ENCODE measurements around the gene MED25. TPM values are rescaled to one million over a fixed set of nuclear protein-coding genes. Genes with fewer than 3 reads are reported as not detected.

MED25 gene
- total RNA-seq, 1 experiment from 2014 or later: 47.5 TPM

DNA sequence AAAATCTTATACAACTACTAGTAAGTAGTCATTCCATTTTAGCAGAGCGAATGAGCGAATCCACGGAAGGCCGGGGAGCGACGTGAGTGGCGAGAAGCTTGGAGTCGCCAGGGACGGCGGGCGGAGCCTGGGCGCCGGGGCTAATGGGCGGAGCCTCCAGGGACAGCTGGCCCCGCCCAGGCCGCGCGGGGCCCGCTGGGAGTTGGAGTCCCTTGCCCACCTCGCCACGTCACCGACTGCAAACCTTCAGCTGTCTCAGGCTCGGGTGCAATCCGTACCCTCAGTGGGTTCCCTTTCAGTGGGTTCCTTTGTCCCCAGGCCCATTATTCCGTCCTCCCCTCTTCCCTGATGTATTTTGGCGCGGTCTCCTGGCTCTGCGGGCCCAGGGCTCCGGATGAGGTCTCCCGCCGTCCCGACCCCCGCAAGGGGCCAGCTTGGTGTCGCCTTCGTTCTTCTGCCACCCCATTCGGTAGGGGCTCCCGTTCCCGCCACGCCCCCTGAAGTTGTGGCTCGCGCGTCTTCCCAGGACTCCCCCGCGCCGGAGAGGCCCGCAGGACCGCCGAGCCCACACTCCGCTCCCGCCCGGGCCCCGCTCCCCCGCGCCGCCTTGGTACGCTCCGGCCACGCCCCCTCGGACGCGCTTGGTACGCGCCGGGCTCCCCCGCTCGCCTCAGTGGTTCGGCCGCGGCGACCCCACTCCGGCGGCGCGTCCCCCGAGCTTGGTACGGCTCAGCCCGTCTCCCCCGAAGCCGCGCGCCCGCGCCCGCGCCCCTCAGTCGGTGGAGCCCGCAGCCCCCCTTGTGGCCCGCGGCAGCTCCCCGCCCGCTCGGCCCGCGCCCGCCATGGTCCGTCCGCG lies 32.6 kb downstream of the MED25 start, which contains the start of gene PTOV1:
Gene PTOV1 (plus strand): TSS at position 673 of the 856 bp plus-strand sequence.
- H3K4me1 ChIP-seq (ENCODE audit: insufficient read depth, low read length): peaks cover 37% of the 10 kb centered on the region
- intact Hi-C loops (cut with micrococcal nuclease): loop anchor here (1.0 to 5.0 kb wide), 3 partner anchors 32 to 83 kb away; partner anchors contain the start of genes AP2A1, FUZ and MED25
- peak within 1 kb of the TSS; percentile 89 for H3K9ac ChIP-seq (ENCODE audit: low read length)
- no peaks in the 10 kb centered on the region for H3K27me3 ChIP-seq (ENCODE audit: low read length)
- ChIA-PET POLR2A (ENCODE audit: unreplicated experiment) (interaction anchor here (0.6 to 0.9 kb wide), 6 partner anchors 15 to 355 kb away, joined by 3 to 7 read pairs (median 3); partner anchors contain the start of genes ADM5, PNKP and RPS11), CTCF (interaction anchor here (0.9 kb wide), 1 partner anchor 19 kb away, joined by 3 read pairs; no protein-coding TSS in a partner anchor)
- ATAC-seq: peak; percentile 75
- no peaks in the 10 kb centered on the region for H3K9me3 ChIP-seq (ENCODE audit: low read length)
- H3K79me2 ChIP-seq (ENCODE audit: low read length): peaks cover 41% of the 10 kb centered on the region
- TF ChIP-seq, protein P1, sequence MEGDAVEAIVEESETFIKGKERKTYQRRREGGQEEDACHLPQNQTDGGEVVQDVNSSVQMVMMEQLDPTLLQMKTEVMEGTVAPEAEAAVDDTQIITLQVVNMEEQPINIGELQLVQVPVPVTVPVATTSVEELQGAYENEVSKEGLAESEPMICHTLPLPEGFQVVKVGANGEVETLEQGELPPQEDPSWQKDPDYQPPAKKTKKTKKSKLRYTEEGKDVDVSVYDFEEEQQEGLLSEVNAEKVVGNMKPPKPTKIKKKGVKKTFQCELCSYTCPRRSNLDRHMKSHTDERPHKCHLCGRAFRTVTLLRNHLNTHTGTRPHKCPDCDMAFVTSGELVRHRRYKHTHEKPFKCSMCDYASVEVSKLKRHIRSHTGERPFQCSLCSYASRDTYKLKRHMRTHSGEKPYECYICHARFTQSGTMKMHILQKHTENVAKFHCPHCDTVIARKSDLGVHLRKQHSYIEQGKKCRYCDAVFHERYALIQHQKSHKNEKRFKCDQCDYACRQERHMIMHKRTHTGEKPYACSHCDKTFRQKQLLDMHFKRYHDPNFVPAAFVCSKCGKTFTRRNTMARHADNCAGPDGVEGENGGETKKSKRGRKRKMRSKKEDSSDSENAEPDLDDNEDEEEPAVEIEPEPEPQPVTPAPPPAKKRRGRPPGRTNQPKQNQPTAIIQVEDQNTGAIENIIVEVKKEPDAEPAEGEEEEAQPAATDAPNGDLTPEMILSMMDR (conservative IDR thresholded peaks at IDR 0.05; ENCODE audit: low read depth, low read length): no peak
- TF ChIP-seq EZH2phosphoT487 (IDR thresholded peaks at IDR 0.05; ENCODE audit: borderline replicate concordance, low read length): no peak
- no peak for TF ChIP-seq EZH2 (IDR thresholded peaks at IDR 0.05; ENCODE audit: low read length, unreplicated experiment)
- BruUV-seq (replicated peaks): no TSS peak
- peak within 1 kb of the TSS; percentile 89 for H2AFZ ChIP-seq (ENCODE audit: low read length)
- peak; percentile 97 for DNase-seq
- peak within 1 kb of the TSS; percentile 86 for H3K4me3 ChIP-seq (ENCODE audit: low read length)
- H3K27ac ChIP-seq (ENCODE audit: low read length): peak within 1 kb of the TSS; percentile 91
- peak within 1 kb of the TSS; percentile 96 for H3K4me2 ChIP-seq (ENCODE audit: low read length)
- no peaks in the 10 kb centered on the region for H3K9me2 ChIP-seq (replicated peaks; ENCODE audit: low read length)
- H3K36me3 ChIP-seq (ENCODE audit: low read depth, low read length): peaks cover 8% of the 10 kb centered on the region; the same call in 1 of the 2 replicates
- H3F3A ChIP-seq (ENCODE audit: low read length, unreplicated experiment): no peaks in the 10 kb centered on the region
- H4K20me1 ChIP-seq (ENCODE audit: low read length): peaks cover 29% of the 10 kb centered on the region; the same call in 1 of the 2 replicates

DNA sequence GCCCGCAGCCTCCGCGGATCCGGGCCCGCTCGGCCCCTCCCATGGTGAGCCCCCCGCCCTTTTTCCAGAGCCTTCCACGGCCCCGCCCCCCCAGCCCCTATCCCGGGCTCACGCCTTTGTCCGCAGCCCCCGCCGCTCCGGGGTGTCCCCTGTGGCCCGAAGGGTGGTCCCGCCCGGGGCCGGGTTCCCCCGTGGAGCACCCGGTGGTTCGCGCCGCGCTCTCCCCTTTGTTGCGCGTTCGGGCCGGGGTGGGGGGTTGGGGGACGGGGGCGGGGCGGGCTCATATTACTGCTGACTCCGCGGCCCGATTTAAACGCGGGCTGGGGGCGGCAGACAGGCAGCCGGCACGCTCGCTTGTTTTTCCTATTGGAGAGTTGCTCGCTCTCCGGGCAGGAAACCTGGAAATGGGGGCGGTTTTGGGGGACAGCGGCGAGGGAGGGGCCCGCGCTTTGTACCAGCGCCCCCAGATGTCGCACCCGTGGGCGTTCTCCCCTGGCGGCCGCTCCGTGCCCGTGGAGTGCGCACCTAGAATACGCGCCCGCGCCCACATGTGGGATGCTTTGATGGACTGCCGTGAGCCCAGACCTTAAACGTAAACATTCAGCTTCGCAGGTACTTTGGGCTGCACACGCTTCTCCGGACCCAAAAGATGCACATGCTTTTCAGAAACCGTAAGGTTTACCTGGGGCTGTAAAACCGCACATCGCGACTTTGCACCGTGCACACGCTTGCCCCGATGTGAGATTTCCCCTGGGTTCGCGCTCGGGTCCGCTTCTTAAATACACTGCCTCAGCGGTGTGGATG lies 33.6 kb downstream of the MED25 start:
- peak; percentile 2 for ATAC-seq
- CTCF ChIA-PET: no interaction called here

More for the DNA sequence above, 33.6 kb downstream of the MED25 start:
- POLR2A ChIA-PET (ENCODE audit: unreplicated experiment): no interaction called here
- intact Hi-C loops (cut with micrococcal nuclease): loop anchor here (5.0 kb wide), 1 partner anchor 84 kb away; the partner anchor contains the start of gene AP2A1
- Histone ChIP-seq H3F3A (ENCODE audit: low read length, unreplicated experiment) (no peaks in the 10 kb centered on the region), H3K4me3 (ENCODE audit: low read length) (peak overlapping the region; percentile 86), H3K4me1 (ENCODE audit: insufficient read depth, low read length) (peaks cover 37% of the 10 kb centered on the region), H3K79me2 (ENCODE audit: low read length) (peaks cover 41% of the 10 kb centered on the region), H3K9ac (ENCODE audit: low read length) (peak overlapping the region; percentile 30), H3K27ac (ENCODE audit: low read length) (no peak overlapping the region), H2AFZ (ENCODE audit: low read length) (no peak overlapping the region), H3K9me3 (ENCODE audit: low read length) (no peaks in the 10 kb centered on the region), H3K4me2 (ENCODE audit: low read length) (peak overlapping the region; percentile 96), H3K9me2 (replicated peaks; ENCODE audit: low read length) (no peaks in the 10 kb centered on the region), H4K20me1 (ENCODE audit: low read length) (peaks cover 29% of the 10 kb centered on the region; the same call in 1 of the 2 replicates), H3K27me3 (ENCODE audit: low read length) (no peaks in the 10 kb centered on the region), H3K36me3 (ENCODE audit: low read depth, low read length) (peaks cover 8% of the 10 kb centered on the region; the same call in 1 of the 2 replicates)
- DNase-seq: peak; percentile 43
- TF ChIP-seq, protein P1 (conservative IDR thresholded peaks at IDR 0.05; ENCODE audit: low read depth, low read length): no peak
- TF ChIP-seq EZH2phosphoT487 (IDR thresholded peaks at IDR 0.05; ENCODE audit: borderline replicate concordance, low read length): no peak
- no peak for TF ChIP-seq EZH2 (IDR thresholded peaks at IDR 0.05; ENCODE audit: low read length, unreplicated experiment)
- BruUV-seq (replicated peaks): no TSS peak
